Trophoblast cell (in vitro differentiated cells and primary cell): ENCODE measurements around the gene EIF2A.

Experiments used
- DNase-seq, 2 donors: peaks; one replicate each; pipeline ENCODE4 v3.0.0-alpha.2; 2016
- H2AFZ ChIP-seq: 2 replicates; pipeline ENCODE4 v1.6.1; 2013; ENCODE audit warnings: low read length, moderate library complexity, mild to moderate bottlenecking; ENCODE audit not compliant: insufficient read depth, poor library complexity
- H2AK5ac ChIP-seq: 2 replicates; pipeline ENCODE4 v1.6.1; 2013; ENCODE audit warnings: mild to moderate bottlenecking, low read length
- H2BK120ac ChIP-seq: 2 replicates; pipeline ENCODE4 v1.6.1; 2013; ENCODE audit warnings: low read length, mild to moderate bottlenecking, moderate library complexity; ENCODE audit not compliant: insufficient read depth, poor library complexity
- H2BK12ac ChIP-seq: 2 replicates; pipeline ENCODE4 v1.6.1; 2013; ENCODE audit warnings: mild to moderate bottlenecking, low read length, moderate library complexity
- H2BK5ac ChIP-seq: 2 replicates; pipeline ENCODE4 v1.6.1; 2013; ENCODE audit warnings: low read length, low read depth, moderate library complexity, mild to moderate bottlenecking; ENCODE audit not compliant: poor library complexity
- H3K14ac ChIP-seq: 2 replicates; pipeline ENCODE4 v1.6.1; 2013; ENCODE audit warnings: mild to moderate bottlenecking, low read length
- H3K18ac ChIP-seq: 2 replicates; pipeline ENCODE4 v1.6.1; 2013; ENCODE audit warnings: mild to moderate bottlenecking, low read length
- H3K23ac ChIP-seq: 2 replicates; pipeline ENCODE4 v1.6.1; 2013; ENCODE audit warnings: low read length
- H3K27ac ChIP-seq: 2 replicates; pipeline ENCODE4 v1.5.1; 2013; ENCODE audit warnings: low read depth, mild to moderate bottlenecking, inconsistent platforms, low read length, moderate library complexity
- H3K27me3 ChIP-seq: 2 replicates; pipeline ENCODE4 v1.6.1; 2013; ENCODE audit warnings: inconsistent platforms, mild to moderate bottlenecking, low read length, moderate library complexity; ENCODE audit not compliant: insufficient read depth
- H3K36me3 ChIP-seq, 2 experiments: 1 replicate in 1 of 2; 2 replicates in 1 of 2; pipeline ENCODE4 v1.6.1; 2013; ENCODE audit warnings: low read length in 2 of 2, mild to moderate bottlenecking in 2 of 2, moderate library complexity in 1 of 2; ENCODE audit not compliant: insufficient read depth in 2 of 2, control insufficient read depth in 1 of 2
- H3K4ac ChIP-seq: 2 replicates; pipeline ENCODE4 v1.6.1; 2013; ENCODE audit warnings: low read depth, mild to moderate bottlenecking, low read length, moderate library complexity
- H3K4me1 ChIP-seq, 2 experiments: 1 replicate in 1 of 2; 2 replicates in 1 of 2; pipeline ENCODE4 v1.6.1; 2013; ENCODE audit warnings: low read length in 2 of 2, mild to moderate bottlenecking in 2 of 2, moderate library complexity in 1 of 2; ENCODE audit not compliant: insufficient read depth in 2 of 2, control insufficient read depth in 1 of 2
- H3K4me2 ChIP-seq: 2 replicates; pipeline ENCODE4 v1.6.1; 2013; ENCODE audit warnings: inconsistent platforms, mild to moderate bottlenecking, low read length, moderate library complexity
- H3K4me3 ChIP-seq: 2 replicates; pipeline ENCODE4 v1.5.1; 2013; ENCODE audit warnings: mild to moderate bottlenecking, low read depth, low read length, inconsistent platforms
- H3K79me1 ChIP-seq: one replicate; pipeline ENCODE4 v1.6.1; 2013; ENCODE audit warnings: low read length
- H3K79me2 ChIP-seq: 2 replicates; pipeline ENCODE4 v1.6.1; 2013; ENCODE audit warnings: low read length, mild to moderate bottlenecking; ENCODE audit not compliant: control insufficient read depth, insufficient read depth, poor library complexity
- H3K9ac ChIP-seq: 2 replicates; pipeline ENCODE4 v1.6.1; 2013; ENCODE audit warnings: mild to moderate bottlenecking, low read length
- H3K9me3 ChIP-seq: 2 replicates; pipeline ENCODE4 v1.6.1; 2013; ENCODE audit warnings: low read depth, mild to moderate bottlenecking, control low read depth, inconsistent platforms, low read length; ENCODE audit not compliant: insufficient read depth
- H4K12ac ChIP-seq: 2 replicates; pipeline ENCODE4 v1.6.1; 2013; ENCODE audit warnings: low read depth, mild to moderate bottlenecking, low read length, moderate library complexity
- H4K8ac ChIP-seq: 2 replicates; pipeline ENCODE4 v1.6.1; 2013; ENCODE audit warnings: low read depth, mild to moderate bottlenecking, low read length, moderate library complexity
- H4K91ac ChIP-seq: one replicate; pipeline ENCODE4 v1.6.1; 2013; ENCODE audit warnings: low read depth, mild to moderate bottlenecking, low read length, moderate library complexity
- WGBS: extraction: QIAGEN DNeasy Blood & Tissue Kit; methylation state at CpG from one replicate; pipeline ENCODE4 v1.1.7; 2013; ENCODE audit warnings: missing lambda C conversion rate; ENCODE audit not compliant: insufficient read length, insufficient coverage; ENCODE audit errors: extremely low coverage; 5-methylcytosine and 5-hydroxymethylcytosine counted together

EIF2A gene

GRCh38 chr3:150543128-150543527 is 3.5 kb upstream of the EIF2A start:
- Histone ChIP-seq H2AK5ac (no peak overlapping the region), H2AFZ (no peak overlapping the region), H3K18ac (no peak overlapping the region), H3K4me3 (no peak overlapping the region), H2BK12ac (no peak overlapping the region), H4K91ac (no peak overlapping the region), H3K27ac (no peak overlapping the region), H3K14ac (no peak overlapping the region), H3K23ac (no peak overlapping the region), H3K4me1 (no peaks in the 10 kb centered on the region), H2BK120ac (no peak overlapping the region), H3K4ac (no peak overlapping the region), H3K79me1 (peaks cover 12% of the 10 kb centered on the region), H4K12ac (no peak overlapping the region), H3K36me3 (no peaks in the 10 kb centered on the region), H2BK5ac (no peak overlapping the region), H4K8ac (no peak overlapping the region), H3K9me3 (no peaks in the 10 kb centered on the region), H3K9ac (no peak overlapping the region), H3K4me2 (no peak overlapping the region), H3K27me3 (no peaks in the 10 kb centered on the region), H3K79me2 (peaks cover 10% of the 10 kb centered on the region)
- no CpG with 5 or more reads among the region's 3 CpGs for WGBS
- no peak for DNase-seq

DNA sequence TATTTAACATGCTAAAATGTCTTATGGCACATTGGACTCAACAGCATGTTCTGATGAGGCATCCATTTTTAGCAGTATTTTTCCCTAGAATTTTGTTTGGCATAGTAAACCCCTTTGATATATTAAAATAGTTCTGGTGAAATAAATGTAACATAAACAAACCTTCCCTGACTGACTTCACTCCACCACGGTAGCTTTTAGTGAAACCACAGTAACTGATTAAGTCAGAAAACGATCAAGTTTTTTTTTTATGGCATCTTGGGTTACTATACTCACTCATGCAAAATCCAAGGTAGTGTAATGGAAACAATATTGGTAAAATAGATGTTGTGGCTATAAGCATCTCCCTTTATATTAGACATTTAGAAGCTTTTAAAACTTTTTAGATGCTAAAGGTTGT is 3.1 kb upstream of the EIF2A start:
- H2BK120ac ChIP-seq = no peak overlapping the region
- H3K23ac ChIP-seq = no peak overlapping the region
- H3K36me3 ChIP-seq = no peaks in the 10 kb centered on the region
- no peak overlapping the region for H3K4ac ChIP-seq
- no peak overlapping the region for H4K8ac ChIP-seq
- H4K91ac ChIP-seq = no peak overlapping the region
- H3K79me2 ChIP-seq = peaks cover 12% of the 10 kb centered on the region
- no CpG with 5 or more reads among the region's 2 CpGs for WGBS
- H3K27me3 ChIP-seq = no peaks in the 10 kb centered on the region
- H3K4me2 ChIP-seq = no peak overlapping the region
- H3K9me3 ChIP-seq = no peaks in the 10 kb centered on the region
- peaks cover 12% of the 10 kb centered on the region for H3K79me1 ChIP-seq
- no peaks in the 10 kb centered on the region for H3K4me1 ChIP-seq
- H2BK12ac ChIP-seq = no peak overlapping the region
- H2AK5ac ChIP-seq = no peak overlapping the region
- no peak for DNase-seq
- H2AFZ ChIP-seq = no peak overlapping the region
- H2BK5ac ChIP-seq = no peak overlapping the region
- H3K4me3 ChIP-seq = no peak overlapping the region
- no peak overlapping the region for H4K12ac ChIP-seq
- no peak overlapping the region for H3K27ac ChIP-seq
- no peak overlapping the region for H3K9ac ChIP-seq
- H3K18ac ChIP-seq = no peak overlapping the region
- H3K14ac ChIP-seq = no peak overlapping the region

GRCh38 chr3:150544041-150544440 is 2.5 kb upstream of the EIF2A start:
- no peak overlapping the region for H2AK5ac ChIP-seq
- H3K79me1 ChIP-seq = peaks cover 12% of the 10 kb centered on the region
- H3K27ac ChIP-seq = no peak overlapping the region
- no peak overlapping the region for H4K8ac ChIP-seq
- H3K18ac ChIP-seq = no peak overlapping the region
- no peaks in the 10 kb centered on the region for H3K36me3 ChIP-seq
- no peaks in the 10 kb centered on the region for H3K27me3 ChIP-seq
- H3K79me2 ChIP-seq = peaks cover 12% of the 10 kb centered on the region
- no peak overlapping the region for H4K12ac ChIP-seq
- no peak overlapping the region for H3K4ac ChIP-seq
- H3K14ac ChIP-seq = no peak overlapping the region
- H3K9ac ChIP-seq = no peak overlapping the region
- H2BK120ac ChIP-seq = no peak overlapping the region
- no peak overlapping the region for H3K23ac ChIP-seq
- no peaks in the 10 kb centered on the region for H3K9me3 ChIP-seq
- H3K4me3 ChIP-seq = no peak overlapping the region
- H2BK5ac ChIP-seq = no peak overlapping the region
- no peak overlapping the region for H2AFZ ChIP-seq
- no peak overlapping the region for H3K4me2 ChIP-seq
- peak in 1 of 2 donors; percentile 47 for DNase-seq
- no peak overlapping the region for H4K91ac ChIP-seq
- H2BK12ac ChIP-seq = no peak overlapping the region
- no peaks in the 10 kb centered on the region for H3K4me1 ChIP-seq

- H3K14ac ChIP-seq = no peak overlapping the region
- no peak overlapping the region for H3K23ac ChIP-seq
- peaks cover 12% of the 10 kb centered on the region for H3K79me2 ChIP-seq
- no peak overlapping the region for H2AK5ac ChIP-seq
- H3K4me3 ChIP-seq = no peak overlapping the region
- H3K9me3 ChIP-seq = no peaks in the 10 kb centered on the region
- no peaks in the 10 kb centered on the region for H3K4me1 ChIP-seq
- H3K27ac ChIP-seq = no peak overlapping the region
- DNase-seq = peak in 1 of 2 donors; percentile 16
- no peaks in the 10 kb centered on the region for H3K27me3 ChIP-seq
- no peak overlapping the region for H3K4me2 ChIP-seq
- H2BK120ac ChIP-seq = no peak overlapping the region
- H3K4ac ChIP-seq = no peak overlapping the region
- no peak overlapping the region for H2AFZ ChIP-seq
- H2BK5ac ChIP-seq = no peak overlapping the region
- no peak overlapping the region for H3K18ac ChIP-seq
- no CpG with 5 or more reads among the region's 1 CpG for WGBS
- H4K12ac ChIP-seq = no peak overlapping the region
- H3K9ac ChIP-seq = no peak overlapping the region
- no peak overlapping the region for H2BK12ac ChIP-seq
- H3K36me3 ChIP-seq = peaks cover 0 to 2% of the 10 kb centered on the region in 2 experiments
- no peak overlapping the region for H4K8ac ChIP-seq
- peaks cover 12% of the 10 kb centered on the region for H3K79me1 ChIP-seq
- H4K91ac ChIP-seq = no peak overlapping the region
These were observed 1.9 kb upstream of the EIF2A start for GRCh38 chr3:150544726-150545125.
